A549 treated with AZD2906 at 1 μM for 4 hours (cell line): ENCODE measurements around the gene CDK11A. TPM values are rescaled to one million over a fixed set of nuclear protein-coding genes. Genes with fewer than 3 reads are reported as not detected.

Experiments
- total RNA-seq: library from RNA; stranded (reverse); fragments of 200-300 nt; extraction: Qiagen RNA extraction; gene quantifications from 5 replicates; pipeline ENCODE4 v1.2.3, GENCODE V29; 2022

The CDK11A gene
- total RNA-seq, result 18.3 to 23.7 TPM (median 21.3 TPM) in 5 replicates

GRCh38 chr1:1724035-1724864, at the start of gene CDK11A:
CDK11A (minus strand) TSS chr1:1724357; CDS start chr1:1722818, 1,539 bp downstream.

GRCh38 chr1:1692714-1693647, 31.2 kb downstream of the CDK11A start, which contains the start of gene SLC35E2B:
SLC35E2B (minus strand) TSS chr1:1692795; CDS start chr1:1676699, 16,096 bp downstream.

DNA sequence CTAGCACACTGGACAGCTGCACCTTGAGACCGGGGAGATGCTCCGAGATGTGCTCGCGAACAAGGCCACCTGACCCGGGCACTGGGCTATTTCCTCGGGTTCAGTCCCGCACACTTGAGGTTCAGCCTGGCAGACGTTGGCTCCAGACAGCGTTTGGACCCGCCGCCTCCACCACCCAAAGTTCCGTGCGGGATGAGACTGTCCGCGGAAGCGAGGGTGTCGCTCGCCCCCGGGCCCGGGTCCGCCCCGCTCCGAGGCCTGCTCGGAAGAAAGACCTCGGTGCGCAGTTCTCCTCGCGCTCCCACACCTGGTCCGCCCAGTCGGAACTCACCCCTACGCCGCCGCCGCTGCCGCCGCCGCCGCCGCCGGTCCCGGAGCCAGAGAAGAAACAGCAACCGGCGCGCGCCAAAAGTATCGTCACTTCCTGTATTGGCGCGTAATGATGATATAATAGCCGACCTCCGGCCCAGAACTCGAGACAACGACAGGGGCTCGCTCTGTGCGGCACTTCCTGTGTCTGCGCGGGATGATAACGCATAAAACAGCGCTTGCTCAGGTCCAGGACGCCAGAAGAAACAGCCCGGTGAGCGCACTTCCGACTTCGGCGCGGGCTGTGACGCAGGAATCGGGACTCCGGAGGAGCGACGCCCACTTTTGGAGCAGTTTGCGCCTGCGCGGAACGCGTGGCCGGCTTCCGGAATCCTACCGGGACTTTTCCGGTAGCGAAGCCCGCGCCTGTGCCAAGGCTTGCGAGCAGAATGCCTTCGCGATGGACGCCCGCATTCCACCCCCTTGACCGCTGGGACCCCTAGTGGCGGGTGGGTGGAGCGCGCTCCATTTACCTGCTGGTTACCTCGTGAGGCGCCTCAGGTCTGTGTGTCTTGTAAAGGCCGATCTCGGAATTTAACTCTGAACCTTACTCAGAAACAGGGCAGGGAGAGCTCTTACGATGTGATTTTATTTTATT, 65.3 kb downstream of the CDK11A start, which contains the start of gene CDK11B:
Gene CDK11B, minus strand, starts transcription at position 422 of the 967 bp plus-strand sequence. CDS start 1,519 bp downstream, outside the sequence.

Other genes starting within 250 kb of the CDK11A start
- gene ATAD3A, start 212.2 kb downstream of the CDK11A start, total RNA-seq, result 28.5 to 38.5 TPM (median 36.5 TPM) in 5 replicates
- 0.36 to 0.75 TPM (median 0.58 TPM) in 4 of 5 replicates, not detected in the other for gene TMEM240, start 183.7 kb downstream of the CDK11A start, total RNA-seq
- 82.0 to 103 TPM (median 101 TPM) in 5 replicates for gene SSU72, start 149.5 kb downstream of the CDK11A start, total RNA-seq
- 5.4 to 9.3 TPM (median 8.3 TPM) in 5 replicates for gene FNDC10, start 124.2 kb downstream of the CDK11A start, total RNA-seq
- 8.0 to 19.5 TPM (median 17.7 TPM) in 5 replicates for gene MIB2, start 108.9 kb downstream of the CDK11A start, total RNA-seq
- 0.29 to 0.84 TPM (median 0.60 TPM) in 5 replicates for gene MMP23B, start 92.2 kb downstream of the CDK11A start, total RNA-seq
- gene CDK11B, start 65.4 kb downstream of the CDK11A start, total RNA-seq, result 23.5 to 26.0 TPM (median 25.2 TPM) in 5 replicates
- gene SLC35E2B, start 31.6 kb downstream of the CDK11A start, total RNA-seq, result 10.6 to 13.0 TPM (median 12.7 TPM) in 5 replicates
- gene NADK, start 54.1 kb upstream of the CDK11A start, total RNA-seq, result 31.9 to 42.6 TPM (median 39.5 TPM) in 5 replicates
- gene GNB1, start 166.7 kb upstream of the CDK11A start, total RNA-seq, result 173 to 208 TPM (median 198 TPM) in 5 replicates
- 0.12 to 0.23 TPM (median 0.15 TPM) in 5 replicates for gene CALML6, start 190.9 kb upstream of the CDK11A start, total RNA-seq
- 0.37 to 1.6 TPM (median 1.2 TPM) in 5 replicates for gene TMEM52, start 194.9 kb upstream of the CDK11A start, total RNA-seq